Measurements from ENCODE around the gene MT1X.

Gene MT1X

GRCh38 chr16:56681939-56682702 lies at the start of gene MT1X:
Gene MT1X, plus strand, starts transcription at chr16:56682470. Its CDS starts 71 bp downstream, at chr16:56682541.
- peak; percentile 79 for DNase-seq (ENCODE audit: low read depth)

DNA sequence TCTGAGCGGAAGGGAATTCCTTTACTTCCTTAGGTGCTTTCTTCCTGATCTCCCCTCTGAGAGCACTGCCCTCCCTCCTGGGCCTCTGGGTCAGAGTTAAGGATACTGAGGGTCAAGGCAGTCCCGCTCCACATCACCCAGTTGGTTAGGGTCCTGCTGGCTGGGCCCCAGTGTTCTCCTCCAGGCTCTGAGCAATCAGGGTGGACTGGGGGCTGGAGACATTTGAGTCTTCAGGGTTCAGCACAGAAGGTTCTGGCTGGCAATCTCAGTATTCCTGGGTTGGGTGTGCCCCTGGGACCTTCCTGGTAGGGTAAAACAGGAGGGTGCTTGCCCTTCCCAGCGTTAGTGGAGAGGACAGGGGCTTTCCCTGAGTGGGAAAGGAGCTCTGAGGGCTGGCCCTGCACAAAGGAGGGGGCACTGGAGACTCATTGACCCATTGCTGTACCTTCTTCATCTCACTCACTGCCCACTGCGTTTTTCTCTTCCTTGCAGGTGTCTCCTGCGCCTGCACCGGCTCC lies 49.4 kb upstream of the MT1X start:
- no peak for DNase-seq (ENCODE audit: low read depth)

DNA sequence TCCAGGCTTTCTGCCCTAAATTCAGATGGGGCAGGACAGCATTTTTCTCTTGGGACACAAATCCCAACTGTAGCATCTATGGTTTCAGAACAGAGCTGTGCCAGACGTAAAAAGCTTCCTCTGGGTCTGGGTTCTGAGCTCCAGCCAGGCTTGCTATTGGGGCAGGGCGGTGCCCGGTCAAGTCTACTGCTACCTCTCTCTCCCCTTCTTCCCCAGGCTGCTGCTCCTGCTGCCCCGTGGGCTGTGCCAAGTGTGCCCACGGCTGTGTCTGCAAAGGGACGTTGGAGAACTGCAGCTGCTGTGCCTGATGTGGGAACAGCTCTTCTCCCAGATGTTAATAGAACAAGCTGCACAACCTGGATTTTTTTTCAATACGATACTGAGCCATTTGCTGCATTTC lies 48.7 kb upstream of the MT1X start:
- no peak for DNase-seq (ENCODE audit: low read depth)

GRCh38 chr16:56634715-56635440 lies 47.4 kb upstream of the MT1X start:
- DNase-seq (ENCODE audit: low read depth): no peak

DNA sequence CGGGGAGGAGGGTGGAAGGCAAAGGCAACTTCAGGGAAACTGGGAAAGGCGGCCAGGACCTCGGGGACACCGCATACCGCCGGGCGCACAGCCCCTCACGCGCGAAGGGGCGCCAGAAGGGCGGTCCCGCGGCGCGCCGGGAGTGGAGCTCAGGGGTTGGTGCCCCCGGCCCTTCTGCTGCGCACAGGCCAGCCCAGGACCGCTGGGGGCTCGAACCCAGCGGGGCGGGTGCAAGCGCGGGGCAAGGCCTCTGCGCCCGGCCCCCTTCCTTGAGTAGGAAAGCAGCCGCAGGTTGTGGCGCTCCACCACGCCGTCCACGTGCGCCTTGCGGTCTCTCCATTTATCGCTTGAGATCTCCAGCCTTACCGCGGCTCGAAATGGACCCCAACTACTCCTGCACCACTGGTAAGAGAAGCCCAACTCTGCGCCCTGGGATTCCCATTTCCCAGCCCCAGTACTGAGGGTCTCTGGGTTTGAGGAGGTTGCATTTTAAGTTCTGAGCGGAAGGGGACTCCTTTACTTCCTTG lies 46.8 kb upstream of the MT1X start:
- DNase-seq (ENCODE audit: low read depth): no peak

GRCh38 chr16:56636616-56637413 lies 45.5 kb upstream of the MT1X start:
- no peak for DNase-seq (ENCODE audit: low read depth)

DNA sequence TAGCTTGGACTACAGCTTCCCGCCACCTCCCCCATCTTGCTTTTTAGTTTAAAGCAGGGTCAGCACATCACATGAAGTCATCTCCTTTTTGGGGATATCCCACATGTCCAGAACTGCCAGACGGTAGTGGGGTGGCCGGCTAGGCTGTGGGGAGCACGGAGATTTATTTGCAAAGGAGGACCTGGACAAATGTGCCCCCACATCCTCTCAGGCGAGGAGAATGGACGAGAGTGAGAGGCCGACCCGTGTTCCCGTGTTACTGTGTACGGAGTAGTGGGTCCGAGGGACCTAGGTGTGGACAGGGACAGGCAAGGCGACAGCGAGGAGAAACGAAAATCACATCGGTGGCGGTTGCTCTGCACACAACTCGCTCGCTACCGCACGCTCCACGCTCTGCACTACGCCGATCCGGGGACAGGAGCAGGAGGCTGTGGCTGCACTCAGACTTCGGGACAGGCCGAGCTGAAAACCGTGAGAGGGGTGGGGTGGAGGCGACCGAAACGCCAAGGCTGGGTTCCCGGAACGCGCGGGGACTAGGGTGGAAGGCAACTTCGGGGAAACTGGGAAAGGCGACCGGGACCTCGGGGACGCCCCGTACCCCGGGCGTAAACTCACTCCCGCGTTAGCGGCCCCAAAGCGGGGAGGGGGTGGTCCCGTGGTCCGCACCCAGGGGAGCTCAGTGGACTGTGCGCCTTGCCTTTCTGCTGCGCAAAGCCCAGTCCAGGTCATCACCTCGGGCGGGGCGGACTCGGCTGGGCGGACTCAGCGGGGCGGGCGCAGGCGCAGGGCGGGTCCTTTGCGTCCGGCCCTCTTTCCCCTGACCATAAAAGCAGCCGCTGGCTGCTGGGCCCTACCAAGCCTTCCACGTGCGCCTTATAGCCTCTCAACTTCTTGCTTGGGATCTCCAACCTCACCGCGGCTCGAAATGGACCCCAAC lies 44.2 kb upstream of the MT1X start, which contains the start of gene MT1A:
Gene MT1A (plus strand): TSS at position 853 of the 937 bp plus-strand sequence. CDS start 73 bp downstream, at position 926.
- no peak for DNase-seq (ENCODE audit: low read depth)

GRCh38 chr16:56639045-56639444 lies 43.2 kb upstream of the MT1X start:
- DNase-seq (ENCODE audit: low read depth): no peak

- DNase-seq (ENCODE audit: low read depth): no peak
These were observed 42.2 kb upstream of the MT1X start for GRCh38 chr16:56640076-56640475.

DNA sequence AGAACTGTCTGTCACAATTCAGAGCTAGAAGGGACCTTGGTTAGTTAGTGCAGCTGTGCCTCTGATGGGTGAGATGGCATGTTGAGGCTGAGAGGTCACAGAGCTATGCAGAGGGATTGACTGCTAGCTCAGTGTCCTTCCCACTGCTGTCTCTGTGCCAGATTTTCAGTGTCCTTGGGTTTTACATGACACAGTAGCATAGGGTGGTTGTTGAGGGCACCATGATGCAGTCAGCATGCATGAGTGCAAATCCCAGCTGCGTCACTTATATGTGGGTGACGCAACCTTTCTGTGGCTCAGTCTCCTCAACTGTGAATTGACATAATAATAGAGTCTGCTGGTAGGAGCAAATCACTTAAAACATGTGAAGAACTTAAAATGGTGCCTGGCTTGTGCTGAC lies 41.1 kb upstream of the MT1X start:
- DNase-seq (ENCODE audit: low read depth): no peak

GRCh38 chr16:56643080-56643778 lies 39.0 kb upstream of the MT1X start:
- peak; percentile 45 for DNase-seq (ENCODE audit: low read depth)

DNA sequence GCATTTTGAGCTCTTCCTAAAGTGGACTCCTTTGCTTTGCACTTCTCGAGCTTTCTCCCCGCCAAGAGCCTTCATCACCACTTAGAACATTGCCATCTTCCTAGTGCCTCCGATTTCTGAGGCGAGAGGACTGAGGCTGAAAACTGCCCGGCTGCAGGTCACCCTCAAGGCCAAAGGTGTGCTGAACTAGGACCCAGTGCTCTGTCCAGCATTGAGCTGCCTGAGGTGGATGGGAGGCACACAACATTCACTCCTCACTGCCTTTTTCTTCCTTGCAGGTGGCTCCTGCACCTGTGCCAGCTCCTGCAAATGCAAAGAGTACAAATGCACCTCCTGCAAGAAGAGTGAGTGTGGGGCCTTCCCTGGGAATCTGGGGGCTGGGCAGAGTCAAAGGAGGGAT lies 38.4 kb upstream of the MT1X start:
- DNase-seq (ENCODE audit: low read depth): no peak

DNA sequence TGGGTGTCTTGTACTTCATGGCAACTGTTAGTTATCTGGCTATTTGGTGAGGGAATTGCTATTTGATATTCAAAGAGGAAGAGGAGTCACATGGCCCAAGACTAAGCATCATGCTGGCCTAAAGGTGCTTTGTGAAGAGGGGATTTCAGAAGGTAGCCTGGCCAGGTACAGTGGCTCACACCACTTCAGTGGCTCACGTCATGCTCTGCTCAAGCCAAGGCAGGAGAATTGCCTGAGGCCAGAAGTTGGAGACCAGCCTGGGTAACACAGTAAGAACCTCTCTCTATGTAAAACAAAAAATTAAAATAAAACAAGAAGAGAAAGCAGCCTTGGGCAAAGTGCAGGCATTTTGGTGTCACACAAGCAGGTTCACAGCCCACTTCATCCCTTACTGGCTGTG lies 37.0 kb upstream of the MT1X start:
- no peak for DNase-seq (ENCODE audit: low read depth)

GRCh38 chr16:56645838-56646237 lies 36.4 kb upstream of the MT1X start:
- no peak for DNase-seq (ENCODE audit: low read depth)

GRCh38 chr16:56647641-56648431 lies 34.4 kb upstream of the MT1X start:
- DNase-seq (ENCODE audit: low read depth): no peak

DNA sequence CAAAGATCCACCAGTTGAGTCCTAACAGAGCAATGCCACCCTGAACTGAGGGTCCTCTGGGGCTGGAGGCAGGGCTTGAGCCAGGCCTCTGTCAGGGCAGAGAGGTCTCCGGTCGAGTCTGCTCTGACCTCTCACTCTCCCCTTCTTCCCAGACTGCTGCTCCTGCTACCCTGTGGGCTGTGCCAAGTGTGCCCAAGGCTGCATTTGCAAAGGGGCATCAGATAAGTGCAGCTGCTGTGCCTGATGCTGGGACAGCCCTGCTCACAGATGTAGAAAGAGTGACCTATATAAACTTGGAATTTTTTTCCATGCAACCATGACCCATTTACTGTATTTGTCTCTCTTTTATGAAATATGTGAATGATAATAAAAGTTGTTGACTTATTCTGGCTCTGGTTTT lies 33.0 kb upstream of the MT1X start:
- DNase-seq (ENCODE audit: low read depth): no peak

GRCh38 chr16:56649820-56650219 lies 32.5 kb upstream of the MT1X start:
- no peak for DNase-seq (ENCODE audit: low read depth)

- no peak for DNase-seq (ENCODE audit: low read depth)
These were observed 30.7 kb upstream of the MT1X start, which contains the start of gene MT1B for GRCh38 chr16:56651586-56651985. Gene MT1B, plus strand, starts transcription at chr16:56651886. Its CDS starts 68 bp downstream, at chr16:56651954.

- DNase-seq (ENCODE audit: low read depth): no peak
These were observed 29.7 kb upstream of the MT1X start for GRCh38 chr16:56652600-56652999.

Data from stimulated activated CD8-positive, alpha-beta memory T cell treated with anti-CD3 and anti-CD28 coated beads, Interleukin-7, amount 100 ng/mL, for 24 hours (primary cell).